H1 (cell line): Measurements from ENCODE around the gene CBL. TPM values are rescaled to one million over a fixed set of nuclear protein-coding genes. Genes with fewer than 3 reads are reported as not detected.
A peak's percentile ranks its signal among the peaks of the same experiment; 100 is the strongest.

Source experiments
- CTCF ChIA-PET: fragments of 300-600 bp; sonication (Branson Sonifier 250); formaldehyde crosslinking; loops from one replicate; lab custom pipeline; 2021; ENCODE audit not compliant: partially characterized antibody; lab: Charles Lee
- POLR2A ChIA-PET: fragments of 300-600 bp; sonication (Branson Sonifier 250); formaldehyde crosslinking; loops from one replicate; lab custom pipeline; 2021; ENCODE audit warnings: inconsistent platforms; ENCODE audit not compliant: partially characterized antibody; lab: Charles Lee
- DNase-seq, 2 experiments: peaks; one replicate each; pipeline versions ENCODE4 v3.0.0 to v3.0.0-alpha.2; 2010 to 2022; ENCODE audit warnings: low spot score in 2 of 2, low read depth in 1 of 2, mixed read lengths in 1 of 2
- FAIRE-seq: peaks from 2 replicates; lab custom pipeline; 2011; peaks lifted over from hg19 to GRCh38; lab: Jason Lieb, UNC
- H2AFZ ChIP-seq: 2 replicates; pipeline ENCODE4 v1.8.1; 2012; ENCODE audit warnings: low read length, inconsistent platforms
- H2AK5ac ChIP-seq: 2 replicates; pipeline ENCODE4 v1.6.1; 2013; ENCODE audit warnings: low read depth, low read length
- H2BK120ac ChIP-seq: replicated peaks from 2 replicates; pipeline ENCODE3; 2013; ENCODE audit warnings: low read depth, low read length, inconsistent platforms
- H2BK12ac ChIP-seq: 2 replicates; pipeline ENCODE4 v1.6.1; 2013; ENCODE audit warnings: low read depth, low read length
- H2BK15ac ChIP-seq: 2 replicates; pipeline ENCODE4 v1.6.1; 2013; ENCODE audit warnings: low read length
- H2BK20ac ChIP-seq: 2 replicates; pipeline ENCODE4 v1.6.1; 2013; ENCODE audit warnings: low read length
- H2BK5ac ChIP-seq: 2 replicates; pipeline ENCODE4 v1.6.1; 2013; ENCODE audit warnings: low read depth, low read length
- H3K14ac ChIP-seq: 2 replicates; pipeline ENCODE4 v1.6.1; 2013; ENCODE audit warnings: inconsistent platforms; ENCODE audit not compliant: insufficient read length
- H3K18ac ChIP-seq: 2 replicates; pipeline ENCODE4 v1.6.1; 2013; ENCODE audit warnings: low read length; ENCODE audit errors: extremely low read depth
- H3K23ac ChIP-seq: 2 replicates; pipeline ENCODE4 v1.6.1; 2013; ENCODE audit warnings: inconsistent platforms; ENCODE audit not compliant: insufficient read length
- H3K23me2 ChIP-seq: 2 replicates; pipeline ENCODE4 v1.6.1; 2013; ENCODE audit warnings: low read depth, low read length
- H3K27ac ChIP-seq: 2 replicates; pipeline ENCODE4 v1.6.1; 2011; ENCODE audit warnings: low read depth, low read length, inconsistent platforms
- H3K27me3 ChIP-seq, 4 experiments: replicated peaks in 1 of 4; 1 replicate in 1 of 4; 2 replicates in 3 of 4; pipeline versions ENCODE4 v1.6.1 to v1.8.1; 2011 to 2013; ENCODE audit warnings: low read length in 3 of 4, mild to moderate bottlenecking in 3 of 4, inconsistent platforms in 2 of 4, mixed read lengths in 2 of 4, moderate library complexity in 1 of 4; ENCODE audit not compliant: control insufficient read depth in 3 of 4, insufficient read depth in 3 of 4; ENCODE audit errors: extremely low read depth in 1 of 4
- H3K36me3 ChIP-seq, 4 experiments: 2 replicates each; pipeline versions ENCODE4 v1.6.1 to v1.8.1; 2011 to 2013; ENCODE audit warnings: mild to moderate bottlenecking in 4 of 4, low read length in 3 of 4, moderate library complexity in 2 of 4, control low read depth in 1 of 4, inconsistent platforms in 1 of 4; ENCODE audit not compliant: insufficient read depth in 4 of 4, control insufficient read depth in 2 of 4
- H3K4ac ChIP-seq: replicated peaks from 2 replicates; pipeline ENCODE3; 2013; ENCODE audit warnings: low read length, low read depth, mixed read lengths, inconsistent platforms; ENCODE audit not compliant: insufficient read length
- H3K4me1 ChIP-seq, 4 experiments: replicated peaks in 1 of 4; 1 replicate in 1 of 4; 2 replicates in 3 of 4; pipeline versions ENCODE4 v1.6.1 to v1.8.1; 2011 to 2013; ENCODE audit warnings: low read length in 3 of 4, inconsistent platforms in 2 of 4, mixed read lengths in 1 of 4; ENCODE audit not compliant: insufficient read depth in 4 of 4, control insufficient read depth in 3 of 4
- H3K4me2 ChIP-seq, 2 experiments: 2 replicates each; pipeline versions ENCODE4 v1.6.1 to v1.8.1; 2011 to 2013; ENCODE audit warnings: low read depth in 2 of 2, low read length in 2 of 2, control low read depth in 1 of 2, inconsistent platforms in 1 of 2, mild to moderate bottlenecking in 1 of 2; ENCODE audit not compliant: insufficient read depth in 1 of 2
- H3K4me3 ChIP-seq, 4 experiments: fragments of 200-600, 300-600 bp in 1 of 4; sonication (generic), shearing (Covaris generic), sonication (Bioruptor Twin) in 1 of 4; 2 replicates each; pipeline versions ENCODE4 v1.5.1 to v1.8.1; 2011 to 2016; ENCODE audit warnings: low read length in 4 of 4, low read depth in 3 of 4, control low read depth in 2 of 4, inconsistent platforms in 2 of 4, mild to moderate bottlenecking in 2 of 4, mixed read lengths in 1 of 4, moderate library complexity in 1 of 4; ENCODE audit not compliant: insufficient read depth in 2 of 4; ENCODE audit errors: extremely low read depth in 1 of 4
- H3K56ac ChIP-seq: replicated peaks from 2 replicates; pipeline ENCODE3; 2013; ENCODE audit warnings: low read depth, mild to moderate bottlenecking, mixed read lengths, low read length, inconsistent platforms; ENCODE audit not compliant: insufficient read length
- H3K79me1 ChIP-seq: 2 replicates; pipeline ENCODE4 v1.6.1; 2013; ENCODE audit warnings: low read depth, low read length, control low read depth
- H3K79me2 ChIP-seq, 2 experiments: 2 replicates each; pipeline versions ENCODE4 v1.6.1 to v1.8.1; 2012 to 2013; ENCODE audit warnings: low read length in 2 of 2, mild to moderate bottlenecking in 2 of 2, inconsistent platforms in 1 of 2; ENCODE audit not compliant: insufficient read depth in 2 of 2, control insufficient read depth in 1 of 2
- H3K9ac ChIP-seq, 4 experiments: replicated peaks in 1 of 4; 1 replicate in 1 of 4; 2 replicates in 3 of 4; pipeline versions ENCODE4 v1.6.1 to v1.8.1; 2011 to 2013; ENCODE audit warnings: low read depth in 3 of 4, low read length in 3 of 4, control low read depth in 2 of 4, mild to moderate bottlenecking in 2 of 4, moderate library complexity in 2 of 4, inconsistent platforms in 1 of 4; ENCODE audit errors: extremely low read depth in 1 of 4
- H3K9me3 ChIP-seq, 2 experiments: 2 replicates each; pipeline versions ENCODE4 v1.6.1 to v1.8.1; 2012 to 2013; ENCODE audit warnings: mild to moderate bottlenecking in 2 of 2, moderate library complexity in 2 of 2, control low read depth in 1 of 2, inconsistent platforms in 1 of 2, low read depth in 1 of 2, low read length in 1 of 2, mixed read lengths in 1 of 2; ENCODE audit not compliant: insufficient read depth in 2 of 2
- H4K20me1 ChIP-seq, 2 experiments: replicated peaks in 1 of 2; 2 replicates each; pipeline versions ENCODE3 to v1.8.1; 2011 to 2013; ENCODE audit warnings: inconsistent platforms in 2 of 2, low read length in 2 of 2, mild to moderate bottlenecking in 1 of 2; ENCODE audit not compliant: insufficient read depth in 2 of 2, control insufficient read depth in 1 of 2
- H4K5ac ChIP-seq: 2 replicates; pipeline ENCODE4 v1.6.1; 2013; ENCODE audit warnings: low read length, low read depth, mixed read lengths, inconsistent platforms; ENCODE audit not compliant: insufficient read length
- H4K8ac ChIP-seq: 2 replicates; pipeline ENCODE4 v1.8.0; 2013; ENCODE audit warnings: mild to moderate bottlenecking, moderate library complexity, low read length, inconsistent platforms; ENCODE audit not compliant: insufficient read depth; ENCODE audit errors: extremely low read depth
- H4K91ac ChIP-seq: replicated peaks from 2 replicates; pipeline ENCODE3; 2013; ENCODE audit warnings: low read length, mixed read lengths, inconsistent platforms; ENCODE audit not compliant: insufficient read length
- HDAC2 ChIP-seq, 2 experiments: fragments of 300-600 bp in 1 of 2; sonication (generic) in 1 of 2; IDR thresholded peaks; 2 replicates each; pipeline ENCODE4 v1.6.1; 2011 to 2012; ENCODE audit warnings: low read depth in 2 of 2, low read length in 2 of 2, mild to moderate bottlenecking in 2 of 2, moderate library complexity in 2 of 2, borderline replicate concordance in 1 of 2, inconsistent platforms in 1 of 2
- POU5F1 ChIP-seq: IDR thresholded peaks from 2 replicates; pipeline ENCODE4 v1.6.1; 2011; ENCODE audit warnings: low read depth, mild to moderate bottlenecking, low read length, moderate library complexity
- RNF2 ChIP-seq: fragments of 200-900, 300-1000 bp; sonication (generic); IDR thresholded peaks from 2 replicates; pipeline ENCODE4 v1.7.1; 2016; ENCODE audit warnings: borderline replicate concordance, low read depth, mild to moderate bottlenecking, antibody characterized with exemption, low read length; ENCODE audit not compliant: poor library complexity, severe bottlenecking; ENCODE audit errors: missing control alignments
- TBP ChIP-seq: IDR thresholded peaks from 2 replicates; pipeline ENCODE4 v1.6.1; 2011; ENCODE audit warnings: low read depth, low read length, improper control_type of control experiment
- WGBS, 2 experiments: shearing (Covaris generic) in 1 of 2; methylation state at CpG; one replicate each; pipeline versions ENCODE4 v1.1.6 to v1.1.7; 2013 to 2015; ENCODE audit warnings: low lambda C conversion rate in 2 of 2, mixed read lengths in 2 of 2, inconsistent platforms in 1 of 2, low coverage in 1 of 2, missing lambda C conversion rate in 1 of 2; ENCODE audit not compliant: insufficient replicate concordance in 2 of 2, insufficient coverage in 1 of 2, insufficient read length in 1 of 2; ENCODE audit errors: extremely low coverage in 1 of 2, missing lambda C conversion rate in 1 of 2; 5-methylcytosine and 5-hydroxymethylcytosine counted together
- polyA plus RNA-seq, 7 experiments: library from polyadenylated mRNA; depleted of rRNA in 3 of 7; stranded (reverse) in 5 of 7; unstranded in 2 of 7; fragments of >200 nt in 5 of 7; fragments of 200-250 nt in 2 of 7; gene quantifications; 1 replicate in 5 of 7; 2 replicates in 1 of 7; 4 replicates in 1 of 7; pipeline versions ENCODE4 v1.2.1 to v1.2.3, GENCODE V29; 2011 to 2013; ENCODE audit warnings: missing spikeins in 2 of 7, mixed read lengths in 2 of 7
- total RNA-seq: library from RNA; stranded (reverse); fragmentation: NEBNext Ultra II Directional; extraction: Animal tissue kit (Norgen Biotek cat#: 25700); gene quantifications from 2 replicates; pipeline ENCODE4 v1.2.1, GENCODE V29; 2021

The CBL gene
- total and polyA plus RNA-seq, 2 of the 8 experiments (the other 6 are each of a cell fraction or from before 2014, with no cell fraction given), result 23.1 to 57.8 TPM

DNA sequence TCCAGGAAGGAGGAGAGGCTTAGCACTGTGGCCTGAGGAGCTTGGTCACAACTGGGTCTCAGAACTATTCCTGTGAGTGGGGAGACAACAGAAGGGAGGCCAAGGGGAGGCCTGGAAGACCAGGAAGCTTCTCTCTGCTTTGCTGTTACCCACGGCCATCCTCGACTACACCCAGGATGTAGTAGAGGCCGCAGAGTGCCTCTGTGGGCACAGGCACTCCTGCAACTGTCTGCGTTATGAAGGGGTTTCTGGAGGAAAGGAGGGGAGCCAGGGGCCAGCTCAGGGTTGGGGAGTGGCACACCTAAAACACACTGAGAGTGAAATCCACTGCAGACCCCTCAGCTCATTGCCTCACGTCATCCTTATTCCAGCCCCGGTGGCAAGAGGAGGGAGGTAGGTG, 144.2 kb downstream of the CBL start:
- Histone ChIP-seq H3K9ac (no peak overlapping the region), H3K27me3 (peaks cover 0 to 4% (median under 1%) of the 10 kb centered on the region in 4 experiments; a peak in 2 of 7 replicates), H3K79me2 (no peaks in the 10 kb centered on the region), H4K5ac (no peak overlapping the region), H3K23me2 (no peaks in the 10 kb centered on the region), H2AK5ac (no peak overlapping the region), H2BK5ac (no peak overlapping the region; the same call in 1 of the 2 replicates), H2BK120ac (no peak overlapping the region), H3K4me2 (no peak overlapping the region), H3K9me3 (no peaks in the 10 kb centered on the region), H4K8ac (no peak overlapping the region; the same call in 1 of the 2 replicates), H3K4me1 (peaks cover 0 to 2% (median under 1%) of the 10 kb centered on the region in 4 experiments; a peak in 6 of 7 replicates), H4K20me1 (no peaks in the 10 kb centered on the region), H2BK12ac (no peak overlapping the region), H3K4me3 (no peak overlapping the region), H4K91ac (peak overlapping the region; percentile 2), H3K36me3 (no peaks in the 10 kb centered on the region), H3K14ac (no peak overlapping the region), H3K56ac (no peak overlapping the region), H2BK20ac (no peak overlapping the region), H3K79me1 (no peaks in the 10 kb centered on the region), H3K18ac (no peak overlapping the region), H3K23ac (no peak overlapping the region), H3K4ac (no peak overlapping the region), H3K27ac (no peak overlapping the region), H2BK15ac (no peak overlapping the region), H2AFZ (no peak overlapping the region)
- no peak for DNase-seq
- TF ChIP-seq POU5F1 (no peak), TBP (no peak), HDAC2 (IDR thresholded peaks at IDR 0.05; ENCODE audit: borderline replicate concordance in 1 of 2, low read depth in 2 of 2, low read length in 2 of 2) (no peak), RNF2 (no peak)
- POLR2A ChIA-PET, result no interaction called here
- FAIRE-seq, result no peak
- WGBS, 2 experiments, result 87% methylated on average over 6 of the region's 6 CpGs; no CpG with 5 or more reads in 1 of the 2 experiments
- CTCF ChIA-PET, result interaction anchor here (0.7 to 18.0 kb wide), 6 partner anchors 9 to 125 kb away, joined by 3 to 463 read pairs (median 4); partner anchors contain the start of genes C1QTNF5 and USP2
